ENCODE measurements around the gene MND1. TPM values are rescaled to one million over a fixed set of nuclear protein-coding genes. Genes with fewer than 3 reads are reported as not detected.

The MND1 gene, protein sequence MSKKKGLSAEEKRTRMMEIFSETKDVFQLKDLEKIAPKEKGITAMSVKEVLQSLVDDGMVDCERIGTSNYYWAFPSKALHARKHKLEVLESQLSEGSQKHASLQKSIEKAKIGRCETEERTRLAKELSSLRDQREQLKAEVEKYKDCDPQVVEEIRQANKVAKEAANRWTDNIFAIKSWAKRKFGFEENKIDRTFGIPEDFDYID
- 1 to 10 TPM; 4.1 to 9.2 (median 7.3) TPM for total RNA-seq (2021; fragmentation: NEBNext Ultra II Directional; extraction: Animal tissue kit (Norgen Biotek cat#: 25700))
- long read RNA-seq, transcript MND1-201 (8 exons, 968 nt), result major isoform, 5 of 5 reads
- long read RNA-seq, partial matches to known transcripts, result 0 of 5 reads
- long read RNA-seq, other reads (novel, unspliced or antisense), result 0 of 5 reads

DNA sequence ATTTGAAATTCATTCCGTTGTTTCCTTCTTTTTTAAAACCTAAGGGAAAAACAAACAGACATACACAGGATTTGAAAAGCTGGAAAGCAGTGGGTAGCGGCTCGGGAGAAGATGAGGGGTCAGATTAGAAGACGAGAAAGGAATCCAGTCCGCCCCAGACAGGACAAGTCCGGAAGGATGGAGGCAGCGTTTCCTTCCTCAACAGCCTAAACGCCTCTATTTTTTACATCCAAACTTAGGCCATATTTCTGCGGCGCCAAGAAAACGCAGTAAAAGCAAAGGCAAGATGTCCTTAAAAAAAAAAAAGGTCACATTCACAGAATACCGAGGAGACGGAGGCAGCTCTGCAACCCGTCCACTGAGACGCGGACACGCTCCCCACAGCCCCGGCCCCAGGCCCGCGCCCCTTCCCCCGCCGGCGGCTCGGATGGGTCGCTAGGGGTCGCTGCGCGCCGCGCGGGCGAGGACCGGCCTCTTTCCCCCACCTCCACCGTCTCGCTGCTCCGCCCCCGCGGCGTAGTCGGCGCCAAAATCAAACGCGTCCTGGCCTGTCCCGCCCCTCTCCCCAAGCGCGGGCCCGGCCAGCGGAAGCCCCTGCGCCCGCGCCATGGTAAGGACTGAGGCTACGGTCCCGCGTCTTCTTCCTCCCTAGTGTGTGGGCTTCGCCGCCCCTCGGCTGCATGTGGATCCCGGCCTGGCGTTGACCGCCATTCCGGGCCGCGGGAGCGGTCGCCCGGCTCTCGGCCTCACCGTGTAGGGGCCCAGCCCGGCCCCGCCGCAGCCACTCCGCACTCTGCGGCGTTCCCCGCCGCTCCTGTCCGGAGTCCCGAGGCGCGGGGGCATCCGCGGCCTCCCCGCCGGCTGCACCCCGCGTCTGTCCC lies at the start of gene MND1:
Gene MND1 (plus strand): TSS at position 558 of the 881 bp plus-strand sequence. CDS start 50 bp downstream, at position 608.
- Mint-ChIP-seq H3K4me1 (ENCODE audit: low read depth) (peaks cover 57% of the 10 kb centered on the region), H3K9me3 (no peaks in the 10 kb centered on the region), H3K36me3 (ENCODE audit: low read depth) (no peaks in the 10 kb centered on the region), H3K27ac (peak within 1 kb of the TSS; percentile 85), H3K4me3 (peak within 1 kb of the TSS; percentile 92), H3K27me3 (ENCODE audit: insufficient read depth) (peaks cover 3% of the 10 kb centered on the region)
- TF ChIP-seq, protein P1, sequence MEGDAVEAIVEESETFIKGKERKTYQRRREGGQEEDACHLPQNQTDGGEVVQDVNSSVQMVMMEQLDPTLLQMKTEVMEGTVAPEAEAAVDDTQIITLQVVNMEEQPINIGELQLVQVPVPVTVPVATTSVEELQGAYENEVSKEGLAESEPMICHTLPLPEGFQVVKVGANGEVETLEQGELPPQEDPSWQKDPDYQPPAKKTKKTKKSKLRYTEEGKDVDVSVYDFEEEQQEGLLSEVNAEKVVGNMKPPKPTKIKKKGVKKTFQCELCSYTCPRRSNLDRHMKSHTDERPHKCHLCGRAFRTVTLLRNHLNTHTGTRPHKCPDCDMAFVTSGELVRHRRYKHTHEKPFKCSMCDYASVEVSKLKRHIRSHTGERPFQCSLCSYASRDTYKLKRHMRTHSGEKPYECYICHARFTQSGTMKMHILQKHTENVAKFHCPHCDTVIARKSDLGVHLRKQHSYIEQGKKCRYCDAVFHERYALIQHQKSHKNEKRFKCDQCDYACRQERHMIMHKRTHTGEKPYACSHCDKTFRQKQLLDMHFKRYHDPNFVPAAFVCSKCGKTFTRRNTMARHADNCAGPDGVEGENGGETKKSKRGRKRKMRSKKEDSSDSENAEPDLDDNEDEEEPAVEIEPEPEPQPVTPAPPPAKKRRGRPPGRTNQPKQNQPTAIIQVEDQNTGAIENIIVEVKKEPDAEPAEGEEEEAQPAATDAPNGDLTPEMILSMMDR (IDR thresholded peaks at IDR 0.05), result peak; percentile 98
- DNase-seq, result peak; percentile 66

- H3K27me3 Mint-ChIP-seq (ENCODE audit: insufficient read depth), result no peaks in the 10 kb centered on the region
- TF ChIP-seq, protein P1 (IDR thresholded peaks at IDR 0.05), result no peak
- H3K4me3 Mint-ChIP-seq, result no peak overlapping the region
- no peak for DNase-seq
- peaks cover 38% of the 10 kb centered on the region for H3K36me3 Mint-ChIP-seq (ENCODE audit: low read depth)
- H3K27ac Mint-ChIP-seq, result no peak overlapping the region
- H3K4me1 Mint-ChIP-seq (ENCODE audit: low read depth), result peaks cover 46% of the 10 kb centered on the region
- H3K9me3 Mint-ChIP-seq, result peaks cover 10% of the 10 kb centered on the region
These were observed 49.2 kb upstream of the MND1 start for GRCh38 chr4:153295131-153295755.

- TF ChIP-seq, protein P1 (IDR thresholded peaks at IDR 0.05), result no peak
- H3K9me3 Mint-ChIP-seq, result peaks cover 11% of the 10 kb centered on the region
- peak overlapping the region; percentile 61 for H3K4me3 Mint-ChIP-seq
- peaks cover 46% of the 10 kb centered on the region for H3K4me1 Mint-ChIP-seq (ENCODE audit: low read depth)
- H3K36me3 Mint-ChIP-seq (ENCODE audit: low read depth), result peaks cover 43% of the 10 kb centered on the region
- H3K27ac Mint-ChIP-seq, result peak overlapping the region; percentile 42
- H3K27me3 Mint-ChIP-seq (ENCODE audit: insufficient read depth), result no peaks in the 10 kb centered on the region
- peak; percentile 61 for DNase-seq
These were observed 48.3 kb upstream of the MND1 start for GRCh38 chr4:153296040-153296823.

DNA sequence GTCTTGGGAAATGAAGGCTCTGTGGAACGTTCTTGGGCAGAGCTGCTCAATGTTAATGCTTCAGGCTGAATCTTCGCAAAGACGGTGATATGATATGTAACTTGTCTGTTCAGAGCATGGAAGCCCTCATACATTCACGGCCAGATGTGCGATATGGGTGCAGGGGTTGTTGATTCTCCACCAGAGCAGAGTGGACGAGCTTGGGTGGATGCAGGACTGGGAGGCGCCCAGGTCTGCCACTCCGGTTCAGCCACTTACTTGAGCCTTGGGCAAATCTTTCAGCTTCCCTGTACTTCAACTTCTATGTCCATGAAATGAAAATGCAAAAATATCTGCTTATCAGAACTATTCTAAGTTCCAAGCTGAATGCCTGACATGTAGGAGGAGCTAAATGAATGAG lies 47.4 kb upstream of the MND1 start:
- peaks cover 51% of the 10 kb centered on the region for H3K36me3 Mint-ChIP-seq (ENCODE audit: low read depth)
- peaks cover 46% of the 10 kb centered on the region for H3K4me1 Mint-ChIP-seq (ENCODE audit: low read depth)
- no peak overlapping the region for H3K27ac Mint-ChIP-seq
- peaks cover 15% of the 10 kb centered on the region for H3K9me3 Mint-ChIP-seq
- TF ChIP-seq, protein P1 (IDR thresholded peaks at IDR 0.05), result no peak
- no peak for DNase-seq
- H3K27me3 Mint-ChIP-seq (ENCODE audit: insufficient read depth), result no peaks in the 10 kb centered on the region
- H3K4me3 Mint-ChIP-seq, result no peak overlapping the region

- DNase-seq, result no peak
- no peak overlapping the region for H3K27ac Mint-ChIP-seq
- TF ChIP-seq, protein P1 (IDR thresholded peaks at IDR 0.05), result no peak
- H3K27me3 Mint-ChIP-seq (ENCODE audit: insufficient read depth), result no peaks in the 10 kb centered on the region
- H3K9me3 Mint-ChIP-seq, result no peaks in the 10 kb centered on the region
- H3K4me1 Mint-ChIP-seq (ENCODE audit: low read depth), result peaks cover 2% of the 10 kb centered on the region; the same call in 1 of the 2 replicates
- H3K4me3 Mint-ChIP-seq, result no peak overlapping the region
- peaks cover 8% of the 10 kb centered on the region; the same call in 1 of the 2 replicates for H3K36me3 Mint-ChIP-seq (ENCODE audit: low read depth)
These were observed 33.7 kb upstream of the MND1 start for GRCh38 chr4:153310793-153311192.

Measured in HFFc6 (cell line).